Osteocyte (in vitro differentiated cells): Measurements from ENCODE around the gene NPEPL1. TPM values are rescaled to one million over a fixed set of nuclear protein-coding genes. Genes with fewer than 3 reads are reported as not detected.

Experiments used
- DNase-seq: peaks from one replicate; pipeline ENCODE4 v3.0.0; 2021; ENCODE audit warnings: mixed read lengths; ENCODE audit not compliant: unreplicated experiment; ENCODE audit errors: extremely low spot score
- H3K27ac Mint-ChIP-seq: one replicate; pipeline ENCODE4 v1.8.0; 2021; ENCODE audit warnings: mild to moderate bottlenecking, mixed read lengths; ENCODE audit not compliant: unreplicated experiment
- H3K27me3 Mint-ChIP-seq: one replicate; pipeline ENCODE4 v1.8.0; 2021; ENCODE audit warnings: mixed read lengths; ENCODE audit not compliant: unreplicated experiment
- H3K36me3 Mint-ChIP-seq: one replicate; pipeline ENCODE4 v1.8.0; 2021; ENCODE audit warnings: mixed read lengths; ENCODE audit not compliant: unreplicated experiment
- H3K4me1 Mint-ChIP-seq: one replicate; pipeline ENCODE4 v1.8.0; 2021; ENCODE audit warnings: mixed read lengths; ENCODE audit not compliant: unreplicated experiment
- H3K4me3 Mint-ChIP-seq: one replicate; pipeline ENCODE4 v1.8.0; 2021; ENCODE audit warnings: mild to moderate bottlenecking, moderate library complexity, mixed read lengths; ENCODE audit not compliant: unreplicated experiment
- H3K9me3 Mint-ChIP-seq: one replicate; pipeline ENCODE4 v1.8.0; 2021; ENCODE audit warnings: mixed read lengths; ENCODE audit not compliant: unreplicated experiment
- total RNA-seq: library from RNA; stranded (reverse); gene quantifications from 2 replicates; pipeline ENCODE4 v1.2.1, GENCODE V29; 2021
- TF ChIP-seq, protein P1 (sequence below): fragments of 200-600 bp; sonication (generic); IDR thresholded peaks from 2 replicates; pipeline ENCODE4 v1.5.0; 2021; ENCODE audit warnings: antibody characterized with exemption, mild to moderate bottlenecking, moderate library complexity

The NPEPL1 gene
- total RNA-seq, 1 donor from 2014 or later, result 13.6 TPM

DNA sequence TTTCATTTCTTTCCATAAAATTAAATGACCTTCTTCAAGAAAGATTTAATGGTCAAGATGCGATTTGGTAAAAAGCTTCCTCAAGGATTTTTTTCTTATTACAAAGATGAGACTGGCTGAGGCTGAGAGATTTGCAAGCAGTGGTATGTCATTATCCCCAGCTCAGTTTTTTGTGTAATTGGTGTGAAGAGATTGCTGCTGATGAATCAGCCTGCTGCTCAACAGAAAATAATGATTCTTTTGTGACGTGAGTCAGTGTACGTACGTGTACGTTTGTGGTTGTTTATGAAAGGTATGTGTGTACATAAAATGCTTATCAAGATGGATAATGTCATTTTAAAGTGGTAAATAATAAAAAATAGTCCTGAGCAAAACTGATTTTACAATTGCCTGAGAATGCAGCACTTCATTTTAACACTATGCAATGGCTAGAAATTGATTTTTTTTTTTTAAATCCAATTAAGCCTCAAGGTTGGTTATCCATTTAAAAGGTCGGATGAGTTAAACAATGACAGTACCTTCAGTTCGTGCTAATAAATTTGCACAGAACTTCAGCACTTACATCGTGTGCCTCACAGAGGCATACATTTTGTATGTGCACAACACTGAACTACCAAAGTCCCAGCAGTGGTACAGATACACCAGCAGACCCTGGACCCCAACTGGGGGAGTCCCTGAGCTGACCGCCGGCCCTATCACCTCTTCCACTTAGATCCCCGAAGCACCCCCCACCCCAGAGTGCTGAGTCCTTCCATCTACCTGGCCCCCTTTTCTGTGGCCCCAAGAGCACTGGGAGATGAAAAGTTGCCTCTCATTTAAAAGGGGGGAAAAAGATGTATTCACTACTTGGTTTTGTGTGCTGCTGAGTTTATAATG lies 9.7 kb upstream of the NPEPL1 start:
- TF ChIP-seq, protein P1, sequence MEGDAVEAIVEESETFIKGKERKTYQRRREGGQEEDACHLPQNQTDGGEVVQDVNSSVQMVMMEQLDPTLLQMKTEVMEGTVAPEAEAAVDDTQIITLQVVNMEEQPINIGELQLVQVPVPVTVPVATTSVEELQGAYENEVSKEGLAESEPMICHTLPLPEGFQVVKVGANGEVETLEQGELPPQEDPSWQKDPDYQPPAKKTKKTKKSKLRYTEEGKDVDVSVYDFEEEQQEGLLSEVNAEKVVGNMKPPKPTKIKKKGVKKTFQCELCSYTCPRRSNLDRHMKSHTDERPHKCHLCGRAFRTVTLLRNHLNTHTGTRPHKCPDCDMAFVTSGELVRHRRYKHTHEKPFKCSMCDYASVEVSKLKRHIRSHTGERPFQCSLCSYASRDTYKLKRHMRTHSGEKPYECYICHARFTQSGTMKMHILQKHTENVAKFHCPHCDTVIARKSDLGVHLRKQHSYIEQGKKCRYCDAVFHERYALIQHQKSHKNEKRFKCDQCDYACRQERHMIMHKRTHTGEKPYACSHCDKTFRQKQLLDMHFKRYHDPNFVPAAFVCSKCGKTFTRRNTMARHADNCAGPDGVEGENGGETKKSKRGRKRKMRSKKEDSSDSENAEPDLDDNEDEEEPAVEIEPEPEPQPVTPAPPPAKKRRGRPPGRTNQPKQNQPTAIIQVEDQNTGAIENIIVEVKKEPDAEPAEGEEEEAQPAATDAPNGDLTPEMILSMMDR, result no peak
- peak; percentile 79 for DNase-seq
- Mint-ChIP-seq H3K27me3 (no peaks in the 10 kb centered on the region), H3K27ac (no peak overlapping the region), H3K4me3 (no peak overlapping the region), H3K9me3 (no peaks in the 10 kb centered on the region), H3K4me1 (no peaks in the 10 kb centered on the region), H3K36me3 (peaks cover 28% of the 10 kb centered on the region)

DNA sequence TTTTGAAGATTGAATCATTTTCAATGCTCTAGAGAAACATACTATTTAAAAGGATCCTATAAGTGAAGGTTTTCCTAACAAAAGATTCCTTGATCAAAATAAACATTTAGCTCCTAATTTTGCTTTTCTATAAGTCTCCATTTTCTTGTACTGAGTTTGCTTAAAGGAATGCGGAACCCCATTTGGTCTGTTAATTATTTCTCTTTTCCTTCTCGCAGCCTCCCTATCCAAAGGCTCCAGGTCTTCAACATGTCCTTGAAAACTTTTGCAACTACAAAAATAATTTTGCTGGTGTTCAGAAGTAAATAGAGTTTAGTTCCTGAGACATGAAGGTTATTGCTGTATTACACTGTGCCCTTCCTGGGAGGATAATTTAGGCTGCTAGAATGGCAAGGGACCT lies 8.3 kb upstream of the NPEPL1 start:
- DNase-seq, result no peak
- H3K4me1 Mint-ChIP-seq, result peaks cover 5% of the 10 kb centered on the region
- peaks cover 31% of the 10 kb centered on the region for H3K36me3 Mint-ChIP-seq
- no peak overlapping the region for H3K4me3 Mint-ChIP-seq
- no peak overlapping the region for H3K27ac Mint-ChIP-seq
- TF ChIP-seq, protein P1, result no peak
- no peaks in the 10 kb centered on the region for H3K9me3 Mint-ChIP-seq
- H3K27me3 Mint-ChIP-seq, result no peaks in the 10 kb centered on the region

DNA sequence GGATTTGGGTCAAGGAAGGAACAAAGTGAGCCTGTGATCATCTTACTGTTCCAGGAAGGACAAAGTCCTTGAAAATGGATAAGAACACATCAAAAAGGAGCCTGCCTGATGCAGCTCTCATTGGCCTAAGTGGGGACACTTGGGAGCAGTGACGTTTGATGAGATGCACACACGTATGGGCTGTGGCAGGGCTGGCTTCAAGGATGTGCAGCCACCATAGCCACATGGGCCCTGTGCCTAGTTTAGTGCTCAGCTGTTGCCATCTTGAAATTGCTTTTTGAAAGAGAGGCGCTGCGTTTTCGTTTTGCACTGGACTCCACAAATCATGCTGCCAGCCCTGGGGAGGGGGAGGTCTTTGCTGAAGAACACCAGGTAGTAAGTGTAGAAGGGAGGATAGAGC lies 6.6 kb upstream of the NPEPL1 start:
- TF ChIP-seq, protein P1, result no peak
- Mint-ChIP-seq H3K4me1 (peaks cover 20% of the 10 kb centered on the region), H3K27ac (no peak overlapping the region)

DNA sequence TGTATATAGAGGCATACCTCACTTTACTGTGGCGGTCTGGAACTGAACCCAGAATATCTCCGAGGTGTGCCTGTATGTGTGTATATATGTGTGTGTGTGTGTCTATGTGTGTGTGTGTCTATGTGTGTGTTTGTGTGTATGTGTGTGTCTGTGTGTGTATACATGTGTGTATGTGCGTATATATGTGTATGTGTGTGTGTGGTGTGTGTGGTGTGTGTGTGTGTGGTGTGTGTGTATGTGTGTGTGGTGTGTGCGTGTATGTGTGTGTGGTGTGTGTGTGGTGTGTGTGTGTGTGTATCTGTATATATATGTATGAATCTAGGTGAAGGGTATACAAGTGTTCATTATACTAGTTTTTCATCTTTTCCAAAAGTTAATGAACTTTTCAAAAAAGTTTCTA lies 4.2 kb upstream of the NPEPL1 start:
- Mint-ChIP-seq H3K9me3 (no peaks in the 10 kb centered on the region), H3K4me3 (no peak overlapping the region)
- TF ChIP-seq, protein P1, result no peak

More for the DNA sequence above, 6.6 kb upstream of the NPEPL1 start:
- Mint-ChIP-seq H3K36me3 (peaks cover 26% of the 10 kb centered on the region), H3K27me3 (no peaks in the 10 kb centered on the region), H3K4me3 (no peak overlapping the region), H3K9me3 (no peaks in the 10 kb centered on the region)
- peak; percentile 75 for DNase-seq

DNA sequence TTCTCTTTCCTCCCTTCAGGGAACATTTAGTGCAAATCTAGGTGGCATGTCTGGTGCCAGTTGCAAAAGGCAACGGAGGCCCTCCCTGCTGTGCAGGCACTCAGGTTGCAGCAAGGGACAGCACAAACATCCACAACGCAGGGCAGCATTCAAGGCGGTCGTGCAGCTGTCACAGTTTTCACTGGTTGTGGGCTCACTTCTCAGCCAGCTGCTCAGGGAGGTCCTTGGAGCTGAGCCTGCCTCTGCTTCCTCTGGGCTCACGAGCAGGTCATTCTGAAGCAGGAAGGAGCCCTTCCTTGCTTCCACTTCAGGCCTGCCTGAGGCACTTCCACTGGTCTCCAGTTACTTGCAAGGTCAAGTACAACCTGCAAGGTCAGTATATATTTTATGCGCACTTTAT lies 3.8 kb upstream of the NPEPL1 start:
- H3K27me3 Mint-ChIP-seq, result no peaks in the 10 kb centered on the region
- peaks cover 21% of the 10 kb centered on the region for H3K4me1 Mint-ChIP-seq
- no peak overlapping the region for H3K27ac Mint-ChIP-seq
- H3K36me3 Mint-ChIP-seq, result peaks cover 19% of the 10 kb centered on the region
- TF ChIP-seq, protein P1, result no peak
- H3K9me3 Mint-ChIP-seq, result no peaks in the 10 kb centered on the region
- peak; percentile 49 for DNase-seq
- no peak overlapping the region for H3K4me3 Mint-ChIP-seq

More for the DNA sequence above, 4.2 kb upstream of the NPEPL1 start:
- Mint-ChIP-seq H3K36me3 (peaks cover 19% of the 10 kb centered on the region), H3K27me3 (no peaks in the 10 kb centered on the region), H3K27ac (no peak overlapping the region), H3K4me1 (peaks cover 21% of the 10 kb centered on the region)
- no peak for DNase-seq
